ENCODE measurements around the gene PPP1CA.
A peak's percentile ranks its signal among the peaks of the same experiment; 100 is the strongest.

The PPP1CA gene

DNA sequence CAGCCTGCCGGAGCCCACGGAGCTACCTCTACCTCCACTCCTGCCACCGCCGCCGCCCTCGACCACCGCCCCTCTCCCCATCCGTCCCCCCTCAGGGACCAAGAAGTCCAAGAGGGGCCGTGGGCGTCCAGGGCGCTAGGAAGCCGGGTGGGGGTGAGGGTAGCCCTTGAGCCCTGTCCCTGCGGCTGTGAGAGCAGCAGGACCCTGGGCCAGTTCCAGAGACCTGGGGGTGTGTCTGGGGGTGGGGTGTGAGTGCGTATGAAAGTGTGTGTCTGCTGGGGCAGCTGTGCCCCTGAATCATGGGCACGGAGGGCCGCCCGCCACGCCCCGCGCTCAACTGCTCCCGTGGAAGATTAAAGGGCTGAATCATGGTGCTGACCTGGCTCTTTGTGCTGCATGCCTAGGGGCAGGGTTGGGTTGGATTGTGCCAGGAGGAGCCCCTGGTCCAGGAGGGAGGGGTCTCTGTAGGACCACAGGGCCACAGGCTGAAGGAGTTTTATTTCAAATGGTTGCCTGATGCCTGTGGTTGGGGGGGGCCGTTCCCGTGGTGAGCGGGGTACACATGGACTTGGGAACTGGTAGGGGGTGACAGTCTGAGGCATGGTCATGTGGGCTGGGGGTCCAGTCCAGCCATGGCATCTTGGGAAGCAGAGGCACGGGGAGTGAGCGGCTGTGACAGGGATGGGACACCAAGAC lies 33.5 kb upstream of the PPP1CA start:
- Histone ChIP-seq H3K9me3 (ENCODE audit: insufficient read depth, low read length) (no peaks in the 10 kb centered on the region), H3K27me3 (ENCODE audit: low read depth, low read length) (no peaks in the 10 kb centered on the region), H4K20me1 (ENCODE audit: insufficient read depth, low read length) (no peaks in the 10 kb centered on the region), H3K79me2 (ENCODE audit: low read length) (peaks cover 48% of the 10 kb centered on the region), H3K4me1 (ENCODE audit: low read length) (peaks cover 58% of the 10 kb centered on the region), H3K36me3 (replicated peaks; ENCODE audit: low read depth, low read length) (peaks cover 41% of the 10 kb centered on the region), H2AFZ (ENCODE audit: low read depth, low read length) (no peak overlapping the region), H3K9ac (ENCODE audit: low read length) (peak overlapping the region; percentile 99), H3K27ac (ENCODE audit: low read length) (peak overlapping the region; percentile 96), H3K4me2 (ENCODE audit: low read length) (peak overlapping the region; percentile 99), H3K4me3 (ENCODE audit: low read length) (peak overlapping the region; percentile 83)
- TF ChIP-seq, protein P1, sequence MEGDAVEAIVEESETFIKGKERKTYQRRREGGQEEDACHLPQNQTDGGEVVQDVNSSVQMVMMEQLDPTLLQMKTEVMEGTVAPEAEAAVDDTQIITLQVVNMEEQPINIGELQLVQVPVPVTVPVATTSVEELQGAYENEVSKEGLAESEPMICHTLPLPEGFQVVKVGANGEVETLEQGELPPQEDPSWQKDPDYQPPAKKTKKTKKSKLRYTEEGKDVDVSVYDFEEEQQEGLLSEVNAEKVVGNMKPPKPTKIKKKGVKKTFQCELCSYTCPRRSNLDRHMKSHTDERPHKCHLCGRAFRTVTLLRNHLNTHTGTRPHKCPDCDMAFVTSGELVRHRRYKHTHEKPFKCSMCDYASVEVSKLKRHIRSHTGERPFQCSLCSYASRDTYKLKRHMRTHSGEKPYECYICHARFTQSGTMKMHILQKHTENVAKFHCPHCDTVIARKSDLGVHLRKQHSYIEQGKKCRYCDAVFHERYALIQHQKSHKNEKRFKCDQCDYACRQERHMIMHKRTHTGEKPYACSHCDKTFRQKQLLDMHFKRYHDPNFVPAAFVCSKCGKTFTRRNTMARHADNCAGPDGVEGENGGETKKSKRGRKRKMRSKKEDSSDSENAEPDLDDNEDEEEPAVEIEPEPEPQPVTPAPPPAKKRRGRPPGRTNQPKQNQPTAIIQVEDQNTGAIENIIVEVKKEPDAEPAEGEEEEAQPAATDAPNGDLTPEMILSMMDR (IDR thresholded peaks at IDR 0.05; ENCODE audit: low read depth, low read length), result no peak
- TF ChIP-seq EZH2phosphoT487 (IDR thresholded peaks at IDR 0.05; ENCODE audit: low read depth), result no peak

DNA sequence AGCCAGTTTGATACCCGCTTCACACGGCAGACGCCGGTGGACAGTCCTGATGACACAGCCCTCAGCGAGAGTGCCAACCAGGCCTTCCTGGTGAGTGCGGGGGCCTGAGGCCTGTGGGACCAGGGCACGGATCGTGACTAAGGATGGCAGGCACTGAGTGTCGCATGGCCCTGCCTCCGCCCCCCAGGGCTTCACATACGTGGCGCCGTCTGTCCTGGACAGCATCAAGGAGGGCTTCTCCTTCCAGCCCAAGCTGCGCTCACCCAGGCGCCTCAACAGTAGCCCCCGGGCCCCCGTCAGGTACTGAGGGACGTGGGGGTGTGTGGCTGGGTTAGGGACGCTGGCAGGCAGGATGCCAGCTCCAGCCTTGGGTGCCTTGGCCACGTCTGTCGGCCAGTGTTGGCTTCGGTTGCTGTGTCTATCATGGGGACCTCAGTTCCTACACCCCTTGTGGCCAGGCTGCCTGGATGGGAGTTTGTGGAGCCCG lies 32.8 kb upstream of the PPP1CA start:
- Histone ChIP-seq H3K27me3 (ENCODE audit: low read depth, low read length) (no peaks in the 10 kb centered on the region), H2AFZ (ENCODE audit: low read depth, low read length) (no peak overlapping the region), H3K9me3 (ENCODE audit: insufficient read depth, low read length) (no peaks in the 10 kb centered on the region), H3K4me3 (ENCODE audit: low read length) (peak overlapping the region; percentile 83), H3K9ac (ENCODE audit: low read length) (peak overlapping the region; percentile 99), H3K79me2 (ENCODE audit: low read length) (peaks cover 56% of the 10 kb centered on the region), H3K27ac (ENCODE audit: low read length) (peak overlapping the region; percentile 96), H3K4me1 (ENCODE audit: low read length) (peaks cover 58% of the 10 kb centered on the region), H3K4me2 (ENCODE audit: low read length) (peak overlapping the region; percentile 99), H3K36me3 (replicated peaks; ENCODE audit: low read depth, low read length) (peaks cover 39% of the 10 kb centered on the region), H4K20me1 (ENCODE audit: insufficient read depth, low read length) (no peaks in the 10 kb centered on the region)
- TF ChIP-seq, protein P1 (IDR thresholded peaks at IDR 0.05; ENCODE audit: low read depth, low read length), result no peak
- TF ChIP-seq EZH2phosphoT487 (IDR thresholded peaks at IDR 0.05; ENCODE audit: low read depth), result no peak

DNA sequence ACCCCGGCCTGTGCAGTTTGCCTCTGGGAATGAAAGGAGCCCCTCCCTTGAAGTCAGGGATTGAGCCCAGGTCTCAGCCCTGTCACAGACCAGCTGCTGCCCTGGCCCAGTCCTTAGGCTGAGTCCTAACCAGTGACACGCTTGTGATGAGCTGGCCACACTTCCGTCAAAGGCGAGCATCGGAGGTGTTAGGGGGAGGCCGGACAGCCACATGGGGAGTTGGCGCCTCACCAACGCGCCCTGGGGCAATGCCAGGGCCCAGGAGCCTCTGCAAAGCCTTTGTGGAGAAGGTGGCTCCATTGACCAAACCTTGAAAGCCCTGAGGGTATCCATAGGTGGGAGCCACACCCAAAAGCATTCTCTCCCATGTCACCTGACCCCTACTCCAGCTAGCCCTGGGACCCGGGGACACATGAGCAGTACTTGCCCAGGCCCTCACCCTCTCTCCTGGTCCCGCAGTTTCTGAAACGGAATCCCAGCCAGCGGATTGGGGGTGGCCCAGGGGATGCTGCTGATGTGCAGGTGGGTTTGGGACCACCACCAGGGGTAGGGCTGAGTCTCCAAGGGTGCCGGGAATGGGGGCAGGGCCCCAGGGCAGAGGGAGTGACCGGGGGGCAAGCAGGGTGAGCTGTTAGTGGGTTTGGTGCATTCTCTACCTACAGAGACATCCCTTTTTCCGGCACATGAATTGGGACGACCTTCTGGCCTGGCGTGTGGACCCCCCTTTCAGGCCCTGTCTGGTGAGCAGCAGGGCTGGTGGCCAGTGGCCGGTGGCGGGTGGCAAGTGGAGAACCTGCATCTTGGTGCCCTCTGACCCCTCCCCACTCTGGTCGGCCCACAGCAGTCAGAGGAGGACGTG lies 32.1 kb upstream of the PPP1CA start:
- no peaks in the 10 kb centered on the region for H4K20me1 ChIP-seq (ENCODE audit: insufficient read depth, low read length)
- peak overlapping the region; percentile 96 for H3K27ac ChIP-seq (ENCODE audit: low read length)
- peaks cover 56% of the 10 kb centered on the region for H3K79me2 ChIP-seq (ENCODE audit: low read length)
- H3K4me2 ChIP-seq (ENCODE audit: low read length), result peak overlapping the region; percentile 99
- no peaks in the 10 kb centered on the region for H3K9me3 ChIP-seq (ENCODE audit: insufficient read depth, low read length)
- TF ChIP-seq EZH2phosphoT487 (IDR thresholded peaks at IDR 0.05; ENCODE audit: low read depth), result no peak
- TF ChIP-seq, protein P1 (IDR thresholded peaks at IDR 0.05; ENCODE audit: low read depth, low read length), result no peak
- H3K4me1 ChIP-seq (ENCODE audit: low read length), result peaks cover 56% of the 10 kb centered on the region
- H3K36me3 ChIP-seq (replicated peaks; ENCODE audit: low read depth, low read length), result peaks cover 41% of the 10 kb centered on the region
- H3K9ac ChIP-seq (ENCODE audit: low read length), result peak overlapping the region; percentile 99
- peak overlapping the region; percentile 83 for H3K4me3 ChIP-seq (ENCODE audit: low read length)
- no peaks in the 10 kb centered on the region for H3K27me3 ChIP-seq (ENCODE audit: low read depth, low read length)
- H2AFZ ChIP-seq (ENCODE audit: low read depth, low read length), result no peak overlapping the region

Measured in OCI-LY3 (cell line).